ENCODE data around the gene ABCA2.
A peak's percentile ranks its signal among the peaks of the same experiment; 100 is the strongest.
"Not testable (repeated sequence)": the region's sequence is repeated elsewhere in the genome, so short reads cannot be mapped to it uniquely, and the experiment has no call there.

Gene ABCA2

DNA sequence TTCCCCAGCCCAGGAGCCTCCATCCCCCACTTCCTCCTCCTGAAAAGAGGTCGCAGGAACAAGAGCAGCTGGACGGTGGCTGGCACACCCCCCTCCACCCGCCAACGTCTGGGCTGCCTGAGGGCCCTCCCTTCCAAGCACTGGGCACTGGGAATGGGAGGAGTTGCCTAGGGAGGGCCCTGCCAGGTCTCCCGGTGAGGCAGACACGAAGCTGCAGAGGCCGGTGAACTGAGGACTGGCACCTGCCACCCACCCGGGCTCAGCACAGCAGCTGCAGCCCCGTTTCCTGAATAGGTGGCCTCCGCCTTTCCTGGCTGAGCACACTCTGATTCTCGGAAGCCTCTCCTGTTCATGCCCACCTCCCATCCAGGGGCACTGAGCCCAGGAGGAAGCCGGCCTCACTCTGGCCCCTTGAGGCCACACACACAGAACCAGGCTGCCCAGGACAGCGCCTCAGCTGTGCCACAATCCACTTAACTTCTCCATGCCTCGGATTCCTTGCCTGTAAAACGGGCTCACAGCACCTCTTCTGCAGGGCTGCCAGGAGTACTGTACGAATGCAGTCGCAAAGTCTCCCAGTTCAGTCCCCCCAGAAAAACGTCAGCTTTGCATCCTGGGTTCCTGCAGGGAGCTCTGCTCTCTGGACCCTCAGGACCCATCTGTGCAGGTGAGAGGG is 16.6 kb upstream of the ABCA2 start:
- no peak for DNase-seq

DNA sequence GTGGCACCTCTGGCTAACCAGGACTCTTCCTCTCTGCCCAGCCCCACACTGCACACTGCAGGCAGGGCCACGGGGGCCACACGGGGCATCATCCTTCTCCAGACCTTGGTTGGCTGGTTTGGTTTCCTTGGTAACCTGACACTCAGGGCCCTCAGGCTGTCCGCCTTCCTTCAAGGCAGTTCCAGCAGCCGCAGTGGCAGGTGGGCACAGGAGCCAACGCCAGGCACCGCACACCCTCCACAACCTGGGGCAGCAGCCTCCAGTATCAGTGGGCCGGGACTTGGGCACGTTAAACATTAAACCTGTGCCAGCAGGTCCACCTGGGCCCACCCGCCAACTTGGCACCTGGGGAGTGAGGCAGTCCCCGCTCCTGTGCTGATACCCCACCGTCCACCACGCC is 16.0 kb upstream of the ABCA2 start:
- no peak for DNase-seq

DNA sequence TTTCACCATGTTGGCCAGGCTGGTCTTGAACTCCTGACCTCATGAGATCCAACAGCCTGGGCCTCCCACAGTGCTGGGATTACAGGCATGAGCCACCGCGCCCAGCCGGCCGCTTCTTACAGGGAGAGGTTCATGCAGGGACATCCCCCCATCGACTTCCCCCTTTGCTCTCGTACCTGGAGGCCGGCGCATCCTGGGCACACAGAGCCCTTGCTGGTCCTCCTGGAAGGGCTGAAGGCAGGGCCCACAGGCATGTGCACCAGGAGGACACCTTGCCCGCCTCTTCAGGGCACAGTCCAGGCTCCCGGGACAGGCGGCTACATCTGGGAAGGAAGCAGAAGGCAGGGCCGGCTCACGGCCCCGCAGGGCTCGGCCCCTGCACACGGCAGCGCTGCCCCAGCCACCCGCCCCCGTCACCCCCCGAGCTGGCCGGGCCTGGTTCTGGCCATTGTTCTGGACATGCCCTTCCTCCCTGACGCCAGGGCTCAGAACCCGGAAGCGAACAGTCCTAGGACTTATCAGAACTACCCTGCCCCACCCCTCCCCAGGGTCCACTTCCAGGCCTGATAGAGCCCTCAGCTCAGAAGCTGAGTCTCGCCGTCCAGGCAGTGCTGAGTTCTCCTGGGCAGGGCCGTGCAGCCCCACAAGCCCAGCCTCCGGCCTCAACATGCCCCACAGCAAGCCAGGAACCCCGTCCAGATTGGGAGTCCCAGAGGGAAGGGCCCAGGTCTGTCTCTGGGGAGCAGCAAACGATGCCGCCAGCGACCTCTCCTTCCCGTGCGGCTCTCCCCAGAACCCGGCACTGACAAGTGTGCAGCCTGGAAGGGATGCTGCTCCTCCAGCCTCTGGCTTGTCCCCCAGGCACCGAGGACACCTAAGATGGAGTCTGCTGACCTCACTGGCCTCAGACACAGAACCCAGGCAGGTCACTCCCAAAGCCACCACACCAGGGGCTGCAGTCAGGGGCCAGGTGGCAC is 15.0 kb upstream of the ABCA2 start:
- no peak for DNase-seq

DNA sequence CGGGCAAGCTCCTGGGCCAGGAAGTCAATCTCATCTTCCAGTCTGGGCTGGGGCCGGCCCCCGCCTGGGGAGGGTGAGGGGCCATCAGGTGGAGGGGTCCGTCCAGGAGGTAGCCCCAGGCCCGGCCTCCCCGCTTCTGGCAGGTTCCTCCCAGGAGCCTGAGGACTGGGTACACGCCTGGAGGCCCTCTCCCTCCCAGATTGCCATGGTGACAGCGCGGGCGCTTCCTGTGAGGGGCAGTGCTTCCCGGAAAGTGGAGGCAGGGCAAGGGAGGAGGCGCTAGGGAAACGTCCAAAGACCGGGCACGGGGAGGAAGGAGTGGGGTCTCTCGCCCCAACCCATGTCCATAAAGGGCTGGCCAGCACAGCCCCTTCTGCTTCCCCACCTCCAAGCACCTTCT is 13.1 kb upstream of the ABCA2 start:
- DNase-seq, result no peak

DNA sequence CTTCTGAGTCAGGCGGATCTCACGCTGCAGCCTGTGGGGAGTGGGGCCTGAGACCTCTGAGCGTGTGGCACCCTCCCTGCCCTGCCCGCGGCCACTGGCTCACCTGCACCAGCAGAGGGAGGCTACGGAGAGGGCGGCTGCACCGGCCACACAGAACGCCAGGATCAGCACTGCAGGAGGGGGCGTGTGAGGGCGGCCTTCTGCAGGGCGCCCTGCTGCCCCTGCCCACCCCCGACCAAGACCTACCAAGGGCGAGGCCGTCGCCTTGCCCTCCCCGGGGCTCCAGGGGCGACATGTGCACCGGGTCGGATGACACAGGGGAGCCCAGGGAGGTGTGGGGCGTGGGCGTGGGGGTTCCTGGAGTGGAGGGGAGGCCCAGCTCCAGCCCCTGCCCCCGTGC is 12.5 kb upstream of the ABCA2 start:
- DNase-seq, result no peak

DNA sequence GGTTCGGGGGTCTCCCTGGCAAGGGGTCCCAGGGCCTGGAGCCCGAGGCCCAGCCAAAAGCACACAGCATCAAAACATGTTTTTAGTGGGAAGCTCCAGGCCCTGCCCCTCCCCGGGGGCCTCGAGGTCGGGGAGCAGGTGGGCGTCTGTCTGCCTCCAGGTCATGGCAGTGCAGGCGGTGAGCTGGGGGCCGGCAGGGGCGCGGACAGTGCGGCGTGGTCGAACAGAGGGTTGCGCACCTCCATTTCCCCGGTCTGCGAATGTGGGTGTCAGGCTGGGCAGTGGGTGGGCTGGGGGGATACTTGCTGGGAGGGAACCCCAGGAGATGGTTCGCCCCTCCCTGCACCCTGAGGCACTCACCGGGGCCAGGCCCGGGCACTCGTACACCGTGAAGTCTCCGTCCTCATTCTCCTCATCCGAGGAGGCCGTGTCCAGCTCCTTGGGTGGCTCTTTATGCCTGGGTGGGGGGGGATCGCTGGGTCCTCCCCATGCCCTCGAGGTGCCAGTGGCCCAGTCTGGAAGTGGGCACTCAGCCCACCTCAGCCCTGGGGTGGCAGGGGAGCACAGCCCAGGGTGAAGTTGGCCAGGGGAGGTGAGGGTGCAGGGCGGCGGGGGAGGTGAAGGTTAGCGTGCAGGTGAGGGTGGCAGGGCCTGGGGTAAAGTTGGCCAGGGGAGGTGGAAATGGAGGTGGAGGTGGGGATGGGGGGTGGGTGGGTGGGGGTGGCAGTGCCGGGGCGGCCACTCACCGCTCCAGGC is 11.8 kb upstream of the ABCA2 start:
- no peak for DNase-seq

DNA sequence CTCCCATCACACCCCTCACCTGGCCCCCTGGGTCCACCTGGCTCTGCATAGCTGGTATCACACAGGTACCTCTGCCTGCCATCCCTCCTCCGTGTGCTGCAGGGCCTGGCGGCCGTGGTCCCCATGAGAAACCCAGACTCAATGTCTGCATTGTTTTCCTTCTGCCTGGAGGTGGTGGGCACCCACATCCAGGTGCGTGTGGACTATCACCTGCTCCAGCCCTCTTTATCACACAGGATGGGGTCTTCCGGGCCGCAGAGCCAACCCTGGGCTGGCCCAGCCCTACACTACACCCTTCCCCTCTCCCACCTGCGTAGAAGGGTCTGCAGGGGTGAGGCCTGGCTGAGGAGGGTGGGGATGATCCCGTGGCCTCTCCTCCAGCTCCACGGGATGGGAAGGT is 10.9 kb upstream of the ABCA2 start:
- DNase-seq, result no peak

DNA sequence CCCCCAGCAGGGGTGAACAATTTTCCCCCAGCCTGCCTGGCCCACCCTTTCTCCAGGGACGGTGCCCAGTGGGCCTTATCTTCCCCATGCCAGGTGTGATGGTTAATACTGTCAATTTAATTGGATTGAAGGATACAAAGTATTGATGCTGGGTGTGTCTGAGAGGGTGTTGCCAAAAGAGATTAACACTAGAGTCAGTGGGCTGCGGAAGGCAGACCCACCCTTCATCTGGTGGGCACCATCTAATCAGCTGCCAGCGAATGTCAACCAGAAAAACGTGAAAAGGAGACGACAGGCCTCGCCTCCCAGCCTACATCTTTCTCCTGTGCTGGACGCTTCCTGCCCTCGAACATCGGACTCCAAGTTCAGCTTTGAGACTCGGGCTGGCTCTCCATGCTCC is 9.4 kb upstream of the ABCA2 start:
- no peak for DNase-seq

DNA sequence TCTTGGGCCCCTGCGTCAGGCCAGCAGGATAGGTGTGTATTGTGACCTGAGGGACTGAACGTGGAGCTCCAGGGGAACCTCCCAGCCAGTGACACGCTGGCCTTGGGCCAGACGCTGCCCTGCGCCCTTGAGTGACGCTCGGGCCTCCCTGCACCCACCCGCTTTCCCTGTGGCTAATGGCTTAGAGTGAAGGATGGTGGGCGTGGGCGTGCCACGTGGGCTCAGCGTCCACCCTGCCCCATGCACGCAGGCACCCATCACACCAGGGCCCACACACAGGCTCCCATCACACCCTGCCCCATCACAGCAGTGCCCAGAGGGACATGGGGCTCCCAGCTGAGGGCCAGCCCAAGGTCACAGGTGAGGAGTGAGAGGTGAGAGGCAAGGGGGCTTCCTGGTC is 9.0 kb upstream of the ABCA2 start:
- no peak for DNase-seq

DNA sequence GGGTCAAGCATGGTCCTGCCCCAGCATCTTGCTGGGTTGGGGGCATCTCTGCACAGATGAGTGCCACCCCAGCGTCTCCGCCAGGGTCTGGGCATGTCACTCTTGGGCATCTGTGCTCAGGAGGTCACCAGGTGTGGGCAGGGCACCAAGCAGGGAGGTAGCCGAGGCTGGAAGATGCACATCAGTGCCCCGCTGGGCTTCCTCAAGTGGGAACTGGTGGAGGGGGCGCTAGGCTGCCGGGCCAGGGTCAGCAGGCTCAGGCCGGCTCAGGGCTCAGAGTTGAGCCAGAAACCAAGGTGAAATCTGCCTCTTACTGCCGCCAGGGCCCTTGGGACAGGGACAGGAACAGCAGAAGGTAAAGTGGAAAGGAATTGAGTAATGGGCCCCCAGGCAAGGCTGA is 7.9 kb upstream of the ABCA2 start:
- DNase-seq, result no peak

DNA sequence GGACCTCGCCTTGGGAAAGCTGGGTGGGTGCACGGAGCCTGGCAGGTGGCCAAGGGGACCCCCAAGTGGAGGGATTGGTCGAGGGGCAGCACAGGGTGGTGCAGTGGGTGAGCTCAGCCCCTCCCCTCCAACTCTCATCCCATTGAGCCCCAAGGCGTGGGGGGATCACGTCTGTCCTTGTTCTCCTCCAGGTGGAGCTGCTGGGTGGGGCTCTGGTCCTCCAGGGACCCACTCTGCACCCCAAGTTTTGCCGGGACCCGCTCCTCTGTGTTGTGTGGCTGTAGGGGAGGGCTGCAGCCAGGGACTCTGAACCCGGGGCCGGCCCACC is 7.4 kb upstream of the ABCA2 start:
- DNase-seq, result no peak

DNA sequence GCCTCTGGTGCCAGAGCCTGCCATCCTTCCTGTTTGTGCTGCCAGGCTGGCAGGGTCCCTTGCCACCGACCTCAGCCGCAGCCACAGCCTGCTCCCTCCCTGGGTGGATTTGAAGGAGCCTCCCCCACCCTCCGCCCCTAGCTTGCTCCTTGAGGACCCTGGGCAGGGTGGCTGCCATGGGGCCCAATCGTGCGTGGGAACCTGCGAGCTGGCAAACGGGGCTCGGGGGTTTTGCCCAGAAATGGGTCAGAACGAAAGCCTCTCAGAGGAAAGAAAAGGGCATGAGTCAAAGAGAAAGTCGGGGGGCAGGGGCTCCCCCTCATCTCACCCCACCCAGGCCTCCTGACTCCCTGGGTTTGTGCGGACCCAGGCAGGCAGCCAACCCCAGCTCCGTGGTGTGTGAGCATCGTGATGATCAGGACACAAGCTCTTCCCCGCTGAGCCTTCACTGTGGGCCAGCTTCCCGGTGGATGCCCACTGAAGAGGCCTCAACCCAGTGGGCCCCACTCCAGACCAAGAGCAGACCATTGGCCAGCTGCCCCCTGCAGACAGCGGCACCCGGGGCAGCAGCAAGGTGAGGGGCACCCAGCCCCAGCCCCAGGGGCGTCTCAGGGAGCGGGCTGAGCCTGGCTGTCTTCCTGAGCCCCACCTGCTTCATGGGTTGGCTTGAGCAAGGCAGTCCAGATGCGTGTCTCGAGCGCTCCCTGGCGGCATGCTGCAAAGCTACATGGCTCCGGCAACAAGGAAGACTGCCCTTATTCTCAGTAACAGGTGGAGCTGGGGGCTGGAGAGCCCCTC is 6.9 kb upstream of the ABCA2 start:
- DNase-seq, result peak; percentile 91

DNA sequence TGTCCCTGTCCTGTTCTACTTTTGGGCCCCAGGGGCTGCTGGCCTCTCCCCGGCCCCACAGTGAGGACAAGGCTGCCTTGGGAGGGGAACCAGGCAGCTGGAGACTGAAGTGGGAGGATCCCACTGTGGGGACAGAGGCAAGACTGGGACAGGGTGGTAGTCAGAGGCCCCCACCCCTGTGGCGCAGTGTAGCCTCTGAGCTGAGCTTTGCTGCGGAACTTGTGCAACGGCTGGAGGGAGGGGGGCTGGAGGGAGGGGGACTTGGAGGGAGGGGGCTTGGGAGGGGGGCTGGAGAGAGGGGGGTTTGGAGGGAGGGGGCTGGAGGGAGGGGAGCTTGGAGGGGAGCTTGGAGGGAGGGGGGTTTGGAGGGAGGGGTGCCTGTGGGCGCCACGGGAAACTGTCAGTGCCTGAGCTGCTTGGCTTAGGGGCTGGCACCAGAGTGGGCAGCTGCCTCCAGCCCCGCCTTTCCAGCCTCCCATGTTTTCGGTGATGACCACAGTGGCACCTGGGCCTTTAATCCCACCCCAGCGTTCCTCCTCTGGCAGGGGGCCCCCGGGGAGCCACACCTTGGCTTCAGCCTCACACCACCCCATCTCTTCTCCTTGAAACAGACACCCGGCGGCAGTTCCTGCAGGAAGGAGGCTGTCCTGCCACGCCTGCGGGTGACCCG is 6.1 kb upstream of the ABCA2 start:
- DNase-seq, result no peak

DNA sequence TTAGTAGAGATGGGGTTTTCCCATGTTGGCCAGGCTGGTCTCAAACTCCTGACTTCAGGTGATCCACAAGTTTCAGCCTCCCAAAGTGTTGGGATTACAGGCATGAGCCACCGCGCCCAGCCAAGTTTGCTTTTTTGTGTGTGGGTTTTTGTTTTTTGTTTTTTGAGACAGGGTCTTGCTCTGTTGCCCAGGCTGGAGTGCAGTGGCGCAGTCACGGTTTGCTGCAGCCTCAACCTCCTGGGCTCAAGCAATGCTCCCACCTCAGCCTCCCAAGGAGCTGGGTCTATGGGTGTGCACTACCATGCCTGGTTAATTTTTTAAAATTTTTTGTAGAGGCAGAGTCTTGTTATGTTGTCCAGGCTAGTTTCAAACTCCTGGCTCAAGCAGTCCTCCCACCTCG is 5.4 kb upstream of the ABCA2 start:
- not testable (repeated sequence) for DNase-seq

DNA sequence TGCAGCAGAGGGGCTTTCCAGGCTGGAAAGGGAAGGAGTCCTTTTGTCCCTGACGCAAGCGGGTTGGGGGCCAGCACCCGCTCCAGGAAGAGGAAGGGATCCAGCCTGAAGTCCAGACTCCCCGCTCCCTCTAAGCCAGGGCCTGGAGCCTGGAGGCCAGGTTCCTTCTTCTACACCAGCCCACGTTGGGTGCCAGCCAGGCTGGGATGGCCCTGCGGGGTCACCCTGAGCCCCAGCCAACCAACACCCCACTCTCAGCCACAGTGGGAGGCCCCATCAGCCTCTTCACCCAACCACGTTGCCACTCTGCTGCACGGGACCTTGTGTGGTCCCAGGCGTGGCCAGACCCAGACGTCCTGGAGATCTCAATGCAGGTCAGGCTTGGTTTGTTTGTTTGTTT is 4.8 kb upstream of the ABCA2 start:
- DNase-seq, result no peak

DNA sequence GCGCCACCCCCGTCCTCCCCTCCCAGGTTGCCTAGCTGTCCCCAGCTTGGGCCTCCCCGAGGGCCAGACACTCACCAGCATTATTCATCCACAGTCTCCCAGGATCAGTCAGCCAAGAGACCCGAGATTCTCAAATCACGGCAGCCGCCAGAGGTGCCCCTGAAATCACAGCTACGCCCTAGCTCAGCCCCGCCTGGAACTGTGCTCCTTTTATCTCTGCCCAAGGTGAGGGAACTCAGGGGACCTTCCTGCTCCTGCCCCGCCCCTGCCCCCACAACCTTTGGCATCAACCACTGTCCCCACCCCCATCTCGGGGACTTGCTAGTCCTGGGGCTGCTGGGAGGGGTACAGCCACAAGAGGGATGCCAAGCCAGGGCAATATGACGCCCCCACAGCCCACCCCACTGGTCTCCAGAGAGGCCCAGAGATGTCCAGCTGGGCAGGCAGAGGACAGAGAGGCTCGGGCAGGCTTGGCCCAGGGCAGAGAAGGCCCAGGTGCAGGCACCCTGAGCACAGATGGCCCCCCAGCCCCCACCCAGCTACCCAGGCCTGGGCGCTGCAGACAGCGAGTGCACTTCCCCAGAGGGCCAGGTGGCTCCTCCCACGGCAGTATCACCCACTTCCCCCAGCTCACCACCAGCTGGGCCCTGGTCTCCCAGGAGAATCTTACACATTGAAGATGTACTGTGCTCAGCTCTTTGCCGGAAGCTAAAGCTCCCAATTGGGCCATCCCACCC is 4.0 kb upstream of the ABCA2 start, which contains the start of gene FUT7:
TSS of gene FUT7 (minus strand) at position 185 of the 737 bp plus-strand sequence. CDS start at position 88, 97 bp downstream.
- DNase-seq, result no peak

DNA sequence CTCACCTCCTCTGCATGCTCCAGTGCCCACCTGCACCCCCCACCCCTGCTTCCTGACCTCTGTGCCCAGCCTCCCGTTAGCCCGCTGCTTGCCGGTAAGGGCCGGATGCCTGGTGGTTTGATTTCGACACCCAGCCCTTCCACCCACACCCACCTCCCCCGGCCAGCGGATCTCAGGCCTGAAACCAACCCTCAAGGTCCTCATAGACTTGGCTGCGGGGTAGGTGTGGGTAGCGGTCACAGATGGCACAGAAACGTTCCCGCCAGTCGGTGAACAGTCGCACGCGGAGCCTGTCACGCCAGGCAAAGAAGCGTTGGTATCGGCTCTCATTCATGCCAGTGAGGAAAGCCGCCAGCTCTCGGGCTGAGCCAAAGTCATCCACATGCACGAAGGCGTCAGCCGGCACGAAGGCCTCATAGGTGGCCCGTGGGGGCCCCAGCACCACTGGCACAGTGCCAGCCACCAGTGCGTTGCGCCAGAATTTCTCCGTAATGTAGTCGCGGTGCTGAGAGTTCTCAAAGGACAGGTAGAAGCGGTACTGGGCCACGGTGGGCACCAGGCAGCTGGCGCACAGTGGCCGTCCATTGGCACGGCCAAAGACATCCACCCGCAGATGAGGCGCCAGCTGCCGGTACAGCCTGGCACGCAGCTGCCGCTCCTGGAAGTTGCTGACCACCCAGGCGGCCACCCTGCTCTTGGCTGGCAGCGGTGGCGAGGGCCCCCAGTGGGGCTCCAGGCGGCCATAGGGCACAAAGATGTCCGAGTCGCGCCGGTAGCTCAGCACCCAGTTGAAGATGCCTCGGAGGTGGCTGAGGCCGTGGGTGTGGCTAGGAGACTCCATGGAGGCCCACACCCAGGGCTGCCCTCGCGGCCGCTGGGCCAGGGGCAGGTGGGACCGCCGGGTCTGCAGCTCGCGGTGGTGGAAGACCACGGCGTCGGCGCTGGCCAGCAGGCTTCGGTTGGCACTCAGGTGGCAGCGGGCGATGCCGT is 2.8 kb upstream of the ABCA2 start:
- no peak for DNase-seq

DNA sequence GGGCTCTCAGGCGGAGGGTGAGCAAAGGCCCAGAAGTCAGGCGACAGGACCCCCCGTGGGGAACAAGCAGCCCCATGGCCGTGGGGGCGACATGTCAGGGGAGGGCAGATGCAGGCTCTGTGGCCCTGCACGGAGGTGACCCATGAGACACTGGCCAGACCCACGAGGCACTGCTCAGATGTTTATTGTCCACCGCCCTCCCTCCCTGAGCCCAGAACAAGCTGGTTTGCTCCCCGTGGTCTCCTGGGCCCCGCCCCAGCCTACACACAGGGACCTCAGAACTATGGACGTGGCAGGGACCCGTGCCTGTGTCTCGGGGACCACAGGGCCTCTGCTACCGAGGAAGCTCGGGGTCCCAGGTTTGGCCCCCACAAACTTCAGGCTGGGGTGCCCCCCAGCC is 2.0 kb upstream of the ABCA2 start:
- no peak for DNase-seq

DNA sequence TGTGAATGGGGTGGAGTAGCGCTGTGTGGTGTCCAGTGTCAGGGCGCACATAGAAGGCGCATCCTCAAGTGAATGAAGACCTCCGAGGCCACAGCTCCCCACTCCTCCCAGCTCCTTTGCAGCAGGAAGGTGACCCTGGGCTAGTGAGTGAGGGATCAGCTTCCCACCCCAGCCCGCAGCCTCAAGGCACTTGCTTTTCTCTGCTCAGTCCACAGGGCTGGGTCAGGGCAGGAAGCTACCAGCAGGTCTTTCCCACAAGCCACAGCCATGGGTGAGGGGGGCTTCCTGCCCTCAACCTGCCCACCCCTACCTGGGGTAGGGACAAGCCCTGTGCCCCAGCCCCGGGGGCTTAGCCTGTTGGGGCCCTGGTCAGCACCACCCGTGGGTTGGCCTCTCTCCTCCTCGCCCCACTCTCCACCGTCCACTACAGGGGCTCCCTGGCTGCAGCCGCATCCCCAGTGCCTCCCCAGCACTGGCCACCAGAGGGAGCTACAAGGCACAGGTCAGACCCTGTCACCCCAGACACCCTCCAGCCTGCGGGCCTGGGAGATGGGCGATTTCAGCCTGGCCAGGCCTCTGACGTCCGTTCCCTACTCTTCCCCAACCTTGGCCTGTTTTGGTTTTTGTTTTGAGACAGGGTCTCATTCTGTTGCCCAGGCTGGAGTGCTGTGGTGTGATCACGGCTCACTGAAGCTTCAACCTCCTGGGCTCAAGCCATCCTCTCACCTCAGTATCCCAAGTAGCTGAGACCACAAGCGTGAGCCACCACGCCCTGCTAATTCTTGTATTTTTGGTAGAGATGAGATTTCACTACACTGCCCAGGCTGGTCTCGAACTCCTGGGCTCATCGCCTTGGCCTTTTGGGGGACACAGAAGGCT is 1.3 kb upstream of the ABCA2 start:
- DNase-seq, result peak; percentile 75
